ENCODE data around the gene COX8A. TPM values are rescaled to one million over a fixed set of nuclear protein-coding genes. Genes with fewer than 3 reads are reported as not detected.

COX8A gene
- total RNA-seq, 1 experiment from 2014 or later, result 587 TPM

GRCh38 chr11:64008283-64008913 lies 34.0 kb downstream of the COX8A start (continued):
- no peak for TF ChIP-seq ETV6 (CRISPR knock-in tag; IDR thresholded peaks at IDR 0.05)
- TF ChIP-seq HMGA2 (CRISPR knock-in tag; IDR thresholded peaks at IDR 0.05), result no peak

GRCh38 chr11:64008914-64009633 lies 34.7 kb downstream of the COX8A start:
- POLR2A ChIA-PET, result interaction anchor here (0.6 kb wide), 1 partner anchor 221 kb away, joined by 3 read pairs; the partner anchor contains the start of gene DNAJC4
- Mint-ChIP-seq H3K27ac (no peak overlapping the region), H3K9me3 (peaks cover 14% of the 10 kb centered on the region), H3K4me3 (no peak overlapping the region), H3K36me3 (peaks cover 8% of the 10 kb centered on the region), H3K4me1 (peaks cover 16% of the 10 kb centered on the region), H3K27me3 (ENCODE audit: low read depth) (peaks cover 100% of the 10 kb centered on the region)
- DNase-seq (ENCODE audit: low spot score) (no peak), ATAC-seq (no peak)
- CTCF ChIA-PET, result interaction anchor here (0.5 to 2.9 kb wide), 5 partner anchors 7 to 179 kb away, joined by 3 to 11 read pairs (median 5); no protein-coding TSS in a partner anchor
- TF ChIP-seq ZNF317 (CRISPR knock-in tag; IDR thresholded peaks at IDR 0.05; ENCODE audit: borderline replicate concordance, low read depth) (no peak), ARID4B (CRISPR knock-in tag; IDR thresholded peaks at IDR 0.05; ENCODE audit: borderline replicate concordance) (no peak), ZNF512 (CRISPR knock-in tag; IDR thresholded peaks at IDR 0.05; ENCODE audit: borderline replicate concordance) (no peak), KAT7 (CRISPR knock-in tag; IDR thresholded peaks at IDR 0.05; ENCODE audit: borderline replicate concordance) (no peak), ZNF671 (CRISPR knock-in tag; IDR thresholded peaks at IDR 0.05) (no peak), ZNF121 (CRISPR knock-in tag; IDR thresholded peaks at IDR 0.05) (no peak)

GRCh38 chr11:64009710-64010109 lies 35.3 kb downstream of the COX8A start:
- ATAC-seq (no peak), DNase-seq (ENCODE audit: low spot score) (no peak)
- H3K27ac Mint-ChIP-seq, result no peak overlapping the region
- H3K9me3 Mint-ChIP-seq, result peaks cover 14% of the 10 kb centered on the region
- peaks cover 8% of the 10 kb centered on the region for H3K36me3 Mint-ChIP-seq
- H3K4me1 Mint-ChIP-seq, result peaks cover 15% of the 10 kb centered on the region
- H3K27me3 Mint-ChIP-seq (ENCODE audit: low read depth), result peaks cover 100% of the 10 kb centered on the region
- H3K4me3 Mint-ChIP-seq, result no peak overlapping the region
- ChIA-PET POLR2A (no interaction called here), CTCF (interaction anchor here (0.8 to 1.3 kb wide), 2 partner anchors 10 to 16 kb away, joined by 3 to 9 read pairs; no protein-coding TSS in a partner anchor)
- no peak for TF ChIP-seq AFF4 (CRISPR knock-in tag; IDR thresholded peaks at IDR 0.05; ENCODE audit: borderline replicate concordance)
- no peak for TF ChIP-seq IRF1 (CRISPR knock-in tag; IDR thresholded peaks at IDR 0.05)
- TF ChIP-seq NR2C2 (CRISPR knock-in tag; IDR thresholded peaks at IDR 0.05), result no peak
- no peak for TF ChIP-seq USF1 (CRISPR knock-in tag; IDR thresholded peaks at IDR 0.05)
- no peak for TF ChIP-seq MLX (CRISPR knock-in tag; IDR thresholded peaks at IDR 0.05)
- TF ChIP-seq PRDM15 (CRISPR knock-in tag; IDR thresholded peaks at IDR 0.05), result no peak
